Smooth muscle cell (in vitro differentiated cells): ENCODE measurements around the gene LAMTOR5. TPM values are rescaled to one million over a fixed set of nuclear protein-coding genes. Genes with fewer than 3 reads are reported as not detected.
"Not testable (repeated sequence)": the region's sequence is repeated elsewhere in the genome, so short reads cannot be mapped to it uniquely, and the experiment has no call there.

Experiments used
- DNase-seq: peaks from one replicate; lab custom pipeline; 2025; ENCODE audit not compliant: unreplicated experiment; lab: John Stamatoyannopoulos, UW
- H2AFZ ChIP-seq: fragments of 200-600 bp; sonication (generic); 2 replicates; pipeline ENCODE4 v1.6.0; 2016; ENCODE audit warnings: antibody characterized with exemption, low read depth, mild to moderate bottlenecking
- H3F3A ChIP-seq: fragments of 200-600 bp; sonication (generic); 2 replicates; pipeline ENCODE4 v1.6.0; 2017; ENCODE audit warnings: antibody characterized with exemption, low read depth
- H3K27ac ChIP-seq: fragments of 200-600 bp; sonication (generic); 2 replicates; pipeline ENCODE4 v1.5.1; 2016; ENCODE audit warnings: low read depth, mild to moderate bottlenecking
- H3K27me3 ChIP-seq: fragments of 200-600 bp; sonication (generic); 2 replicates; pipeline ENCODE4 v1.6.1; 2016; ENCODE audit warnings: low read depth, mild to moderate bottlenecking
- H3K36me3 ChIP-seq: fragments of 200-600 bp; sonication (generic); 2 replicates; pipeline ENCODE4 v1.5.1; 2016; ENCODE audit warnings: low read depth
- H3K4me1 ChIP-seq: fragments of 200-600 bp; sonication (generic); 2 replicates; pipeline ENCODE4 v1.5.1; 2016; ENCODE audit warnings: low read depth
- H3K4me2 ChIP-seq: fragments of 200-600 bp; sonication (generic); 2 replicates; pipeline ENCODE4 v1.6.0; 2016; ENCODE audit warnings: mild to moderate bottlenecking
- H3K4me3 ChIP-seq: fragments of 200-600 bp; sonication (generic); 2 replicates; pipeline ENCODE4 v1.5.1; 2016; ENCODE audit warnings: mild to moderate bottlenecking
- H3K79me2 ChIP-seq: fragments of 200-600 bp; sonication (generic); 2 replicates; pipeline ENCODE4 v1.6.0; 2016; ENCODE audit warnings: low read depth, mild to moderate bottlenecking
- H3K9ac ChIP-seq: fragments of 200-600 bp; sonication (generic); 2 replicates; pipeline ENCODE4 v1.6.0; 2016; ENCODE audit warnings: low read depth
- H3K9me3 ChIP-seq: fragments of 200-600 bp; sonication (generic); replicated peaks from 2 replicates; pipeline ENCODE4 v1.5.1; 2016; ENCODE audit warnings: low read depth
- H4K20me1 ChIP-seq: fragments of 200-600 bp; sonication (generic); 2 replicates; pipeline ENCODE4 v1.6.0; 2016; ENCODE audit warnings: low read depth
- WGBS: methylation state at CpG from one replicate; pipeline ENCODE4 v1.1.7; 2016; ENCODE audit warnings: low lambda C conversion rate; 5-methylcytosine and 5-hydroxymethylcytosine counted together
- polyA plus RNA-seq: library from polyadenylated mRNA; unstranded; fragments of >200 nt; fragmentation: Nextera tagmentation; extraction: Ambion mirVana; gene quantifications from 2 replicates; pipeline ENCODE4 v1.2.1, GENCODE V29; 2016
- total RNA-seq: library from RNA; depleted of rRNA; stranded (reverse); fragments of >200 nt; gene quantifications from 2 replicates; pipeline ENCODE4 v1.2.3, GENCODE V29; 2014
- TF ChIP-seq, protein P1 (sequence below): fragments of 200-600 bp; sonication (generic); IDR thresholded peaks from 2 replicates; pipeline ENCODE4 v1.5.1; 2017; ENCODE audit warnings: borderline replicate concordance, mild to moderate bottlenecking, antibody characterized with exemption; ENCODE audit not compliant: insufficient read depth, poor library complexity, severe bottlenecking

Gene LAMTOR5
- total and polyA plus RNA-seq, 2 experiments from 2014 or later = 81.1 to 150 TPM

GRCh38 chr1:110441888-110442287, 34.4 kb upstream of the LAMTOR5 start:
- H3K36me3 ChIP-seq = no peaks in the 10 kb centered on the region
- no peaks in the 10 kb centered on the region for H4K20me1 ChIP-seq
- H3K27ac ChIP-seq = peak overlapping the region; percentile 14
- peaks cover 15% of the 10 kb centered on the region for H3F3A ChIP-seq
- no peaks in the 10 kb centered on the region for H3K79me2 ChIP-seq
- peak overlapping the region; percentile 42 for H3K4me2 ChIP-seq
- H2AFZ ChIP-seq = peak overlapping the region; percentile 65
- H3K27me3 ChIP-seq = no peaks in the 10 kb centered on the region
- DNase-seq = no peak
- no peak overlapping the region for H3K9ac ChIP-seq
- no peak overlapping the region for H3K4me3 ChIP-seq
- H3K4me1 ChIP-seq = peaks cover 13% of the 10 kb centered on the region
- TF ChIP-seq, protein P1, sequence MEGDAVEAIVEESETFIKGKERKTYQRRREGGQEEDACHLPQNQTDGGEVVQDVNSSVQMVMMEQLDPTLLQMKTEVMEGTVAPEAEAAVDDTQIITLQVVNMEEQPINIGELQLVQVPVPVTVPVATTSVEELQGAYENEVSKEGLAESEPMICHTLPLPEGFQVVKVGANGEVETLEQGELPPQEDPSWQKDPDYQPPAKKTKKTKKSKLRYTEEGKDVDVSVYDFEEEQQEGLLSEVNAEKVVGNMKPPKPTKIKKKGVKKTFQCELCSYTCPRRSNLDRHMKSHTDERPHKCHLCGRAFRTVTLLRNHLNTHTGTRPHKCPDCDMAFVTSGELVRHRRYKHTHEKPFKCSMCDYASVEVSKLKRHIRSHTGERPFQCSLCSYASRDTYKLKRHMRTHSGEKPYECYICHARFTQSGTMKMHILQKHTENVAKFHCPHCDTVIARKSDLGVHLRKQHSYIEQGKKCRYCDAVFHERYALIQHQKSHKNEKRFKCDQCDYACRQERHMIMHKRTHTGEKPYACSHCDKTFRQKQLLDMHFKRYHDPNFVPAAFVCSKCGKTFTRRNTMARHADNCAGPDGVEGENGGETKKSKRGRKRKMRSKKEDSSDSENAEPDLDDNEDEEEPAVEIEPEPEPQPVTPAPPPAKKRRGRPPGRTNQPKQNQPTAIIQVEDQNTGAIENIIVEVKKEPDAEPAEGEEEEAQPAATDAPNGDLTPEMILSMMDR = no peak
- H3K9me3 ChIP-seq = no peaks in the 10 kb centered on the region

GRCh38 chr1:110440877-110441276, 33.4 kb upstream of the LAMTOR5 start:
- peaks cover 21% of the 10 kb centered on the region for H3F3A ChIP-seq
- 27% methylated on average over 3 of the region's 3 CpGs for WGBS
- H3K9me3 ChIP-seq = no peaks in the 10 kb centered on the region
- peak overlapping the region; percentile 8 for H3K4me2 ChIP-seq
- TF ChIP-seq, protein P1 = no peak
- no peaks in the 10 kb centered on the region for H3K36me3 ChIP-seq
- peaks cover 15% of the 10 kb centered on the region for H3K4me1 ChIP-seq
- no peaks in the 10 kb centered on the region for H4K20me1 ChIP-seq
- H3K27me3 ChIP-seq = no peaks in the 10 kb centered on the region
- no peak for DNase-seq
- no peak overlapping the region for H2AFZ ChIP-seq
- peak overlapping the region; percentile 14 for H3K27ac ChIP-seq
- no peak overlapping the region for H3K9ac ChIP-seq
- H3K79me2 ChIP-seq = no peaks in the 10 kb centered on the region
- H3K4me3 ChIP-seq = no peak overlapping the region

GRCh38 chr1:110439873-110440272, 32.4 kb upstream of the LAMTOR5 start:
- not testable (repeated sequence) for H3K4me3 ChIP-seq, H3K79me2 ChIP-seq, H3K9ac ChIP-seq, H3K9me3 ChIP-seq, H3K36me3 ChIP-seq, H2AFZ ChIP-seq, DNase-seq, H3K27me3 ChIP-seq, H3K4me2 ChIP-seq, H4K20me1 ChIP-seq
- peak overlapping the region; percentile 79 for H3K27ac ChIP-seq
- 79% methylated on average over 3 of the region's 3 CpGs for WGBS
- H3F3A ChIP-seq = peaks cover 24% of the 10 kb centered on the region
- peaks cover 15% of the 10 kb centered on the region for H3K4me1 ChIP-seq

DNA sequence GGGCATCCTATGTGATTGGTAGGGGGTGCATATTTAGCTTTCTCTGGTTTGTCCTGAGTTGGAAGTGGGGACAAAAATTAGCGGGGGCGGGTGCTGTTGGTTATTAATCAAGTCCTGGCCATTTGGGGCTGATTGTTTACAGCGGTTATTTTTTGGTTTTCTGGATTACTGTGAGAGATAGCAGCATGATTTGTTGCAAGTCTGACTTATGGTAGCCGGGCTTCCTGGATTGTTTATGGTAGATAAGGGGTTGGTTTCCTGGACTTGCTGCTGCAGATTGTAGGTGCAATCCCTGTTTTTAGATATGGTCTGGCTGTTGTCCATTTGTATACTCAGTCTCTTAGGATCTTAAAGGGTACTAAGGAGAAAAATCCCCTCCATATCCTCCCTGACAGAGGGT, 31.4 kb upstream of the LAMTOR5 start:
- Histone ChIP-seq H3K27ac (peak overlapping the region; percentile 79), H3K4me1 (peaks cover 15% of the 10 kb centered on the region), H3K9ac (no peak overlapping the region), H2AFZ (no peak overlapping the region), H3K4me3 (no peak overlapping the region), H3K4me2 (peak overlapping the region; percentile 39), H3F3A (peaks cover 24% of the 10 kb centered on the region), H3K36me3 (no peaks in the 10 kb centered on the region), H3K9me3 (no peaks in the 10 kb centered on the region), H4K20me1 (no peaks in the 10 kb centered on the region), H3K27me3 (no peaks in the 10 kb centered on the region), H3K79me2 (no peaks in the 10 kb centered on the region)
- DNase-seq = no peak
- TF ChIP-seq, protein P1 = no peak
- 37% methylated on average over 4 of the region's 4 CpGs for WGBS

DNA sequence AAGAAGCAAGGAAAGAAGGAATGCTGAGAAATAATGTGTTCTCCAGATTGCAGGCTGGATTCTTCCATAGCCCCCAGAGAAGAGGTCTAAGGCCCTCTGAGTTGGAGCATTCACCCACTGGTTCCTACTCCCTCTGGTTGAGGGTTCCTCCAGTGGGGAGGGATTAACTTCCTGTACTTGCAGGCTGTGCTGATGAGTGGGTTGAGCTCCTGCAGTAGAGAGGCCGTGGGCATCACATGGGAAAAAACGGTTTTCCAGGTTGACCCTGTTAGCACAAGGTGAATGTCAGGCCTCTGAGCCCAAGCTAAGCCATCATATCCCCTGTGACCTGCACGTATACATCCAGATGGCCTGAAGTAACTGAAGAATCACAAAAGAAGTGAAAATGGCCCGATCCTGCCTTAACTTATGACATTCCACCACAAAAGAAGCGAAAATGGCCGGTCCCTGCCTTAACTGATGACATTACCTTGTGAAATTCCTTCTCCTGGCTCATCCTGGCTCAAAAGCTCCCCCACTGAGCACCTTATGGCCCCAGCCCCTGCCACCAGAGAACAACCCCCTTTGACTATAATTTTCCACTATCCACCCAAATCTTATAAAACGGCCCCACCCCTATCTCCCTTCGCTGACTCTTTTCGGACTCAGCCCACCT, 30.3 kb upstream of the LAMTOR5 start:
- H3K36me3 ChIP-seq, H3K79me2 ChIP-seq, H2AFZ ChIP-seq, H3K27me3 ChIP-seq, H3K9me3 ChIP-seq, H4K20me1 ChIP-seq, H3K4me3 ChIP-seq, DNase-seq: not testable (repeated sequence)
- WGBS = 75% methylated on average over 9 of the region's 9 CpGs
- Histone ChIP-seq H3K27ac (peak overlapping the region; percentile 79), H3K4me1 (peaks cover 15% of the 10 kb centered on the region), H3K4me2 (peak overlapping the region; percentile 69), H3K9ac (peak overlapping the region; percentile 6), H3F3A (peaks cover 24% of the 10 kb centered on the region)
